Spleen (tissue), 7 donors: ENCODE data around the gene FAM124B.

Experiments
- CTCF ChIP-seq, 11 experiments: fragments of 200-600 bp in 7 of 11; fragments of 450-650 bp in 4 of 11; sonication (generic) in 4 of 11; IDR thresholded peaks in 8 of 11; conservative IDR thresholded peaks in 3 of 11; 1 replicate in 7 of 11; 2 replicates in 4 of 11; pipeline versions ENCODE4 v1.4.0 to v1.8.0; 2016 to 2021; ENCODE audit warnings: antibody characterized with exemption in 11 of 11, inconsistent platforms in 4 of 11, mild to moderate bottlenecking in 1 of 11
- POLR2AphosphoS5 ChIP-seq, 3 donors: sonication (generic); formaldehyde crosslinking; IDR thresholded peaks; one replicate each; pipeline ENCODE4 v1.5.1; 2017; ENCODE audit warnings: antibody characterized with exemption in 3 of 3
- donor health status: DM: no; HTN: no; CAD: no; lungs with moderate emphysema.
- donor health status: DM: no; HTN: no; CAD: no.
- donor health status: DM: no; HTN: no; CAD: no.

- no peak for TF ChIP-seq CTCF (IDR thresholded peaks at IDR 0.05 in 8 of 11, conservative IDR thresholded peaks at IDR 0.05 in 3 of 11)
- TF ChIP-seq POLR2AphosphoS5 (IDR thresholded peaks at IDR 0.05): no peak
These were observed 51.2 kb downstream of the FAM124B start for GRCh38 chr2:224350703-224351102.
